Endothelial cell (in vitro differentiated cells): ENCODE results near the gene TRAPPC2L. TPM values are rescaled to one million over a fixed set of nuclear protein-coding genes. Genes with fewer than 3 reads are reported as not detected.

ENCODE experiments used
- DNase-seq: peaks from one replicate; pipeline ENCODE4 v3.0.0; 2021; ENCODE audit warnings: low spot score
- H3K27ac Mint-ChIP-seq: one replicate; pipeline ENCODE4 v1.8.0; 2021; ENCODE audit warnings: mixed read lengths, inconsistent platforms; ENCODE audit not compliant: unreplicated experiment
- H3K27me3 Mint-ChIP-seq: one replicate; pipeline ENCODE4 v1.8.0; 2021; ENCODE audit warnings: mild to moderate bottlenecking, moderate library complexity, mixed read lengths, inconsistent platforms; ENCODE audit not compliant: unreplicated experiment
- H3K36me3 Mint-ChIP-seq: one replicate; pipeline ENCODE4 v1.8.0; 2021; ENCODE audit warnings: mild to moderate bottlenecking, low read depth, mixed read lengths, inconsistent platforms; ENCODE audit not compliant: unreplicated experiment
- H3K4me1 Mint-ChIP-seq: one replicate; pipeline ENCODE4 v1.8.0; 2021; ENCODE audit warnings: mild to moderate bottlenecking, mixed read lengths, inconsistent platforms; ENCODE audit not compliant: unreplicated experiment
- H3K4me3 Mint-ChIP-seq: one replicate; pipeline ENCODE4 v1.8.0; 2021; ENCODE audit warnings: mild to moderate bottlenecking, mixed read lengths, inconsistent platforms; ENCODE audit not compliant: unreplicated experiment
- H3K9me3 Mint-ChIP-seq: one replicate; pipeline ENCODE4 v1.8.0; 2021; ENCODE audit warnings: mixed read lengths, inconsistent platforms; ENCODE audit not compliant: unreplicated experiment
- total RNA-seq: library from RNA; stranded (reverse); fragmentation: NEBNext Ultra II Directional; extraction: Animal tissue kit (Norgen Biotek cat#: 25700); gene quantifications from one replicate; pipeline ENCODE4 v1.2.1, GENCODE V29; 2021; ENCODE audit not compliant: unreplicated experiment
- TF ChIP-seq, protein P1 (sequence below): fragments of 200-600 bp; sonication (generic); IDR thresholded peaks from one replicate; pipeline ENCODE4 v1.5.0; 2021; ENCODE audit warnings: antibody characterized with exemption; ENCODE audit not compliant: unreplicated experiment

Gene TRAPPC2L
- total RNA-seq, 1 donor from 2014 or later = 65.3 TPM

DNA sequence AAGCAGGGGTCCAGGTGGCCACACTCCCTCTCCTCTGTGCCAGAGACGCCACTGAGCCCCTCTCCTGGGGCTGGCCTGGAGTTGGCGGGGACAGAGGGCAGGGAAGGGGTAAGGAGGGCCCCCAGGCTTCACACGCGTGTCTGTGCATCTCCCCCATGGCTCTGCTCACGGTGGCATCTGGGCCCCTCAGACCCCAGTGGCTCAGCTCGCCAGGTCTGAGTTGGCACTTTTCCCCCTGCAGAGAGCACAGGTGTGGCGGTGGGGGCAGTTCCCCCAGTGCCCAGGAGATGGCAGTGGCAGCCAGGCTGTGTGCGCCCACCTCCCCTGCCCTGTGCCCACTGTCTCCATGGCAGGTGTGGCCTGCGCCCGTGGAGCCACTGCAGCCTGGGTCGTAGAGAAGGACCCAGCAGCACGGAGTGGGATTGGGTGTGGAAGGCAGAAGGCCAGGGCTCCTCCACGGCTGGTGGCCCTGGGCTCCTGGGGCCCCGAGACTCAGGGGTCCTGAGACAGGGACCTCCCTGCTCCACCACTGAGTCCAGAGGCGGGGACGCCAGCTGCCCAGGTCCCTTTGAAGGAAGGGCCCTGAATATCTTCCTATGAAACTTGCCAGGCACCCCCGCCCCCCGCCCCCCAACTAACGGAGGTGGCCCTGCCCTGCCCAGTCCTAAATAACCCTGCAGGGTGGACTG, 40.9 kb upstream of the TRAPPC2L start:
- TF ChIP-seq, protein P1, sequence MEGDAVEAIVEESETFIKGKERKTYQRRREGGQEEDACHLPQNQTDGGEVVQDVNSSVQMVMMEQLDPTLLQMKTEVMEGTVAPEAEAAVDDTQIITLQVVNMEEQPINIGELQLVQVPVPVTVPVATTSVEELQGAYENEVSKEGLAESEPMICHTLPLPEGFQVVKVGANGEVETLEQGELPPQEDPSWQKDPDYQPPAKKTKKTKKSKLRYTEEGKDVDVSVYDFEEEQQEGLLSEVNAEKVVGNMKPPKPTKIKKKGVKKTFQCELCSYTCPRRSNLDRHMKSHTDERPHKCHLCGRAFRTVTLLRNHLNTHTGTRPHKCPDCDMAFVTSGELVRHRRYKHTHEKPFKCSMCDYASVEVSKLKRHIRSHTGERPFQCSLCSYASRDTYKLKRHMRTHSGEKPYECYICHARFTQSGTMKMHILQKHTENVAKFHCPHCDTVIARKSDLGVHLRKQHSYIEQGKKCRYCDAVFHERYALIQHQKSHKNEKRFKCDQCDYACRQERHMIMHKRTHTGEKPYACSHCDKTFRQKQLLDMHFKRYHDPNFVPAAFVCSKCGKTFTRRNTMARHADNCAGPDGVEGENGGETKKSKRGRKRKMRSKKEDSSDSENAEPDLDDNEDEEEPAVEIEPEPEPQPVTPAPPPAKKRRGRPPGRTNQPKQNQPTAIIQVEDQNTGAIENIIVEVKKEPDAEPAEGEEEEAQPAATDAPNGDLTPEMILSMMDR = peak; percentile 55
- no peak overlapping the region for H3K4me3 Mint-ChIP-seq
- no peak overlapping the region for H3K27ac Mint-ChIP-seq
- no peaks in the 10 kb centered on the region for H3K27me3 Mint-ChIP-seq
- H3K4me1 Mint-ChIP-seq = no peaks in the 10 kb centered on the region
- peak; percentile 66 for DNase-seq
- no peaks in the 10 kb centered on the region for H3K36me3 Mint-ChIP-seq
- H3K9me3 Mint-ChIP-seq = no peaks in the 10 kb centered on the region

DNA sequence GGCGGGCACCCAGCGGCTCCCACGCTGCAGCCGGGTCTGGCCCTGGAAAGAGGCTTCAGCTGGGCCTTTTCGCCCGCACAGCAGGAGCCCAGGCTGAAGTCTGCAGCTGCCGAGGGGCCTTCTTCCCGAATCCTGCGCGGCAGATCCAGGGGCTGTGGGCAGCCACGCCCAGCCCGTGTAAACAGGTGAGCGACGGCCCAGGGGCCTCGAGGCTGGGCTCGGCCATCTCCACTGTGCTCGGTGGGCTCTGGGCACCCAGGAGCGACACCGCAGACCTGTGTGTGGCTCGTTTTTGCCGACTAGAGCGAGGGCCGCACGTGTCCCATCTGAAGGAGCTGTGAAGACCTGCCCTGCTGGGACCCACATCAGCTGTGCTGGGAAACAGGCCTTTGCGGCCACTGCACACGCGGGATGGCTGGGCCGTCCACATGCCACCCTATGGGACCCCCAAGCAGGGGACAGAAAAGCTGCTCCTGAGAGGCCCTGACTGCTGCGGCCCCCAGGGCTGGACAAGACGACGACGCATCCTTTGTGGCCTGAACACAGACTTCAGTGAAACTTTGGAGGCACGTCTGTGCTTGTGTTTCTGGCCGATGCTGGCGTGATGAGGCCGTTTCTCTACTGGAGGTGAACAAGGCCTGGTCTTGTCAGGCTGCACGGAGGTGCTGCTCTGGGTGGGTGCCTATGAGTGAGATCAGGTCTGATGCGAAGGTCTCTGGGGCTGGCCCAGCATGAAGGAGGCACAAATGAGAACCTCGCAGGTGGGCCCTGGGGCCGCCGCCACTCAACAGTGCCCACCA, 40.0 kb upstream of the TRAPPC2L start:
- H3K36me3 Mint-ChIP-seq = no peaks in the 10 kb centered on the region
- H3K27ac Mint-ChIP-seq = no peak overlapping the region
- H3K4me3 Mint-ChIP-seq = no peak overlapping the region
- DNase-seq = no peak
- no peaks in the 10 kb centered on the region for H3K27me3 Mint-ChIP-seq
- H3K4me1 Mint-ChIP-seq = no peaks in the 10 kb centered on the region
- no peaks in the 10 kb centered on the region for H3K9me3 Mint-ChIP-seq
- TF ChIP-seq, protein P1 = no peak

DNA sequence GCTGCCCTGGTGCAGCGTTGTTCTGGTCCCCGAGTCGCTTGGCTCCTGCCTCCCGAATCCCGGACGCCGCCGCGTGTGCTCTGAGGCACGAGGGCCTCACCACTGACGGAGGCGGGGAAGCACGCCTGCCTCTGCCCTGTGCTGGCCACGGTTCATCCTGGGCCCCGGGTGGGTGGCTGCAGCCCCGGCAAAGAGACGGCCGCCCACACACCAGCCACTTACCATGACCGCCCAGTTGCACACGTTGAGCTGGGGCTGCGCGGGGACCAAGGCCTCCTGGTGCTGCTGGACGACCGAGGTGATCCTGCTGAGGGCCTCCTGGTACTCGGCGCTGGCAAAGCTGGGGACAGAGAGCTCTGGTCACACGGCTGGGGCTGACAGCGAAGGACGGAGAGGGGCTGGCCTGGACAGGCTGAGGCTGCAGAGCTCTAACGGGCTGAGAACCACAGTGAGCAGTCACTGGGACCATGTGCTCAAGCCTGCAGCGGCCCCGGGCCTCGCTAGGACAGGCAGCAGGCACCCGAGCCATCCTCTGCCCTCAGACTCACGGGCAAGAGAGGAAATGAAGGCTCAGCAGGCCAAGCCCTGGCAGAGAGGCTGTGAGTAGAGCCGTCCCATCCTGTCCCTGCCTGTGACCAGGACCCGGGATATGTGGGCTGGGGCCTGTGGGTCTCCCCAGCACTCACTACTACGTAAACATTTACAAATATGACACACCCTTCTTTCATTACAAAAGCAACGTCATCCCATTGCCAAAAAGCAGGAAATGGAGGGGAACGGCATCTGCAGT, 38.9 kb upstream of the TRAPPC2L start:
- no peak for DNase-seq
- no peaks in the 10 kb centered on the region for H3K9me3 Mint-ChIP-seq
- no peak overlapping the region for H3K27ac Mint-ChIP-seq
- no peaks in the 10 kb centered on the region for H3K4me1 Mint-ChIP-seq
- no peaks in the 10 kb centered on the region for H3K27me3 Mint-ChIP-seq
- no peaks in the 10 kb centered on the region for H3K36me3 Mint-ChIP-seq
- TF ChIP-seq, protein P1 = no peak
- H3K4me3 Mint-ChIP-seq = no peak overlapping the region

DNA sequence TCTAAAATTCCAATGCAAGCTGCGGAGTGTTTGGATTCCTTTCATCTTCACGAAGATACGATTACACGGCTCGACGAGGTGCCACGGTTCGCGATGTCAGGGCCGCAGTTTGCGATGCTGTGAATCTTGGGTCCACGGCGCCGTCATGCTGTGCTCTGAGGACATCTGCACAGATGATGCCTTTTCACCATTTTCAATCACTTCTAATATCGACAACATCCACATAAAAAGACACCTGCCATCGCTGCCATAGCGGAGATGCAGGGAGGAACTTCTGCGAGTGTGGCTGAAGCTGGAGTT, 38.4 kb upstream of the TRAPPC2L start:
- H3K4me3 Mint-ChIP-seq = no peak overlapping the region
- TF ChIP-seq, protein P1 = no peak
- no peak overlapping the region for H3K27ac Mint-ChIP-seq

More for the DNA sequence above, 38.4 kb upstream of the TRAPPC2L start:
- H3K27me3 Mint-ChIP-seq = no peaks in the 10 kb centered on the region
- DNase-seq = no peak
- no peaks in the 10 kb centered on the region for H3K4me1 Mint-ChIP-seq
- H3K36me3 Mint-ChIP-seq = no peaks in the 10 kb centered on the region
- no peaks in the 10 kb centered on the region for H3K9me3 Mint-ChIP-seq
